ENCODE results near the gene FBXW8. TPM values are rescaled to one million over a fixed set of nuclear protein-coding genes. Genes with fewer than 3 reads are reported as not detected.

Gene FBXW8
- polyA plus RNA-seq, 12 donors = 10.9 to 20.4 (median 14.7) TPM; not detected in 1

- DNase-seq = peak; percentile 29
Observed at GRCh38 chr12:116922194-116922897, 11.6 kb downstream of the FBXW8 start.

- no peak for DNase-seq
Observed at GRCh38 chr12:116924558-116925453, 14.1 kb downstream of the FBXW8 start.

DNA sequence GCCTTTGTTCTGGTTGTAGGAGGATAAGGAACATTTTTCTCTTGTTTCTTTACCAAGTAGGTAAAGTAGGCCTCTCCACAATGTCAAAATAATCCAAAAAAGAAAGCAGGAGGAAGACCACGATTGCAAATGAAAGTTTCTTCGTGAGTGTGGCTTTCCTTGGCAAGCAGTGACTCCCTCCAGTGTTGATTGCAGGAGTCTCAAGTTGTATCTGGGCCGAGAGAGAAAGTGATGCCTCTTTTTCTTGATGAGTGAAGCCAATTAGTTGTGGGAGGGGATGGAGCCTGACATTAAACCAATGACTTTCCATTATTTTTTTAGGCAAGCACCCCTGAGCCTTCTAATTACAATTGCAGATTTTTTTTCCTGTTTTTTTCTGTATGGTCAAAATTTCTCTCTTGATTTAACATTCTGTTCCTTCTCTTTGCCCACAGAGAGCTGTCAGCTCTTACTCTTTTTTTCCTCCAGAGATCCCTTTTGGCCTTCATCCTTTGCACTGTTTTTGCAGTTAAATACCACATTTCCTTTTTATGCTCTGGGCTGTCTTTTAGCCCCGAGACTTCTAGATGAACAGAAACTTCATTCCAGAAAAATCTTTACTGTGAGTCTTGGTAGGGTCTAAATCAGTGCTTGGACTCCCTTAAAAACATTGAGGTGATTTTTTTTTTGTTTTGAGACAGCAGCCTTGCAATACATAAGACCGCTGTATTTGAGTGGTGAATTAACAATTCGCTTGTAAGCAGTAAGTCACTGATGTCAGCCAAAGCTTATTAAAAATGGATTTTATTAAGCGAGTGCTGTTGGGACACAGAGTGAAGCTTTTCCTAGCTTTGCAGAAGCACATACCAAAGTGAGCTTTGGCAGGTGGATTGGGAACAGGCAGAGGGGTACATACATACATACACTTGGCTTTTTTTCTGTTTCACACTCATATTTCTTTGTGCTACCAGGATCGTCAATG lies 15.8 kb downstream of the FBXW8 start:
- DNase-seq = peak; percentile 37

DNA sequence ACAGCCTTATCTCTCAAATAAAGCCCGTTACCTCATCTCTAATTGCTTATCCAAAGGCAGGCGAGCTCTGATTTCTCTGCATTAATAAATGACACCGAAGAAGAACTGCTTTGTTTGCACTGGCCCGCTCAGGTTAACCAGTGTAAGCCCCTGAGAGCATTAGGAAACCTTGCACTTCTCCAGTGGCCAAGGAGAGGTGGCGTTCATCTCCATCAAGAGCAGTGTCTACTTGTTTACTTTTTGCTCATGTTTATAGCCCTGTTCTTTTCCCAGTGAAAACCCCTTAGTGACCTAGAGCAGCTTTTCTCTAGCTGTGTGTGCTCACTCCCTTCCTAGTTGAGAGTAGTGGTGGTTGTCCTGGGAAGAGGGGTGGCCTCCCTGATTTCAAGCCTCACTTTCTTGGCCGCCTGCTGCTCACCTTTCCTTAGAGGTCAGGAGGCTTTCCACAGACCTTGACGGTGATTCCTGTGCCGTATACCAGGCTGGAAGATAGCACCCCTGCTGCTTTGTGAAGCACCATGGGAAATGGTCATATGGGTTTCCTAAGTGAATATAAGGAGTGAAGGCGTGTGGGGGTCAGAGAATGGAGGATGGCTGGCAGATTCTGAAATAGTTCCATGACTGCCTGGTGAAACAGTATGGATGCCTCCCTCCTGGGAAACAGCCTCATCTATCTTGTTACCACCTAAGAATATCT lies 16.6 kb downstream of the FBXW8 start:
- no peak for DNase-seq

GRCh38 chr12:116928504-116928903 lies 17.8 kb downstream of the FBXW8 start:
- no peak for DNase-seq

GRCh38 chr12:116929885-116930284 lies 19.1 kb downstream of the FBXW8 start:
- no peak for DNase-seq

DNA sequence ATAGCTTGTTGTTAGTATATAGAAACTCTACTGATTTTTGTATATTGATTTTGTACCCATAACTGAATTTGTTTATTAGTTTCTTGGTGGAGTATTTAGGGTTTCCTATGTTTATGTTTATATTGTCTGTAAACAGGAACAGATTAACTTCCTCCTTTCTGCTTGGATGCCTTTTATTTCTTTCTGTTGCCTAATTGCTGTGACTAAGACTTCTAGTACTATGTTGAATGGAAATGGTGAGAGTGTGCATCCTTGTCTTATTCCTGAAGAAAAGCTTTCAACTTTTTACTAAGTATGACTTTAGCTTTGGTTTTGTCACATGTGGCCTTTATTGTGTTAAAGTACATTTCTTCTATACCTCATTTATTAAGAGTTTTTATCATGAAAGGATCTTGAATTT lies 20.9 kb downstream of the FBXW8 start:
- DNase-seq = no peak

- DNase-seq = peak; percentile 82
Observed at GRCh38 chr12:116933091-116933490, 22.3 kb downstream of the FBXW8 start.

DNA sequence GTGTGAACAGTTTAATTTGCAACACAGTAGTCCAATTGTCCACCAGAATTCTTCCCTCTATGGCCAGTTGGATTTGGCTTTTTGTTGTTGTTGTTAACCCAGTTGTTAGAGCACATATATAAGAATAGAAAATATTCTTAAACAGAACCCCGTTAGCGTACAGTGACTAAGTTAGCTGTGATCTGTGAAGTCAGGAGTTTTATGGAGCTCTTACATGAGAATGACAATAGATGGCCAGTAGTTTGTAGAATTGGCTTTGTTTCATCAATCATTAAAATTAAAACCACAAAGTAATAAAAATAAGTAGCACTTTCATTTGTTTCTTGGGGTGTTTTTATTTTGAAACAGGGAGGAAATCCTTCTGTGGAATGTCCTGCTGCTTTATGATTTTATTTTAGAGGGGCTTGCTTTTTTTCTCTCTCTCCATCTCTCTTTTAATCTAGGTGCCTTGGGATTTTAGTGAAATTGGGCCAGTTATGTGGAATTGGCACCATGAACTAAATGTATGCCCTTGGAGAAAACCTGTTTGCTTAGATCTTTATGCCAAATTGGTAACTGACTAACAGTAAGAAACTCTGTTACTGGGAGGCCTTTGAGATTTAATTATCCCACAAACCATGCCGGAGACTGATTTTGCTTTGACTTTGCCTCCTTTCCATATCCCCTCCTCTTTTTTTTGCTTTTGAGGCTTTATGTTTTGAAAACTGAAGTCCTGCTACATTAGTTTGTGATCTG lies 22.9 kb downstream of the FBXW8 start:
- no peak for DNase-seq

- no peak for DNase-seq
Observed at GRCh38 chr12:116934908-116935705, 24.4 kb downstream of the FBXW8 start.

DNA sequence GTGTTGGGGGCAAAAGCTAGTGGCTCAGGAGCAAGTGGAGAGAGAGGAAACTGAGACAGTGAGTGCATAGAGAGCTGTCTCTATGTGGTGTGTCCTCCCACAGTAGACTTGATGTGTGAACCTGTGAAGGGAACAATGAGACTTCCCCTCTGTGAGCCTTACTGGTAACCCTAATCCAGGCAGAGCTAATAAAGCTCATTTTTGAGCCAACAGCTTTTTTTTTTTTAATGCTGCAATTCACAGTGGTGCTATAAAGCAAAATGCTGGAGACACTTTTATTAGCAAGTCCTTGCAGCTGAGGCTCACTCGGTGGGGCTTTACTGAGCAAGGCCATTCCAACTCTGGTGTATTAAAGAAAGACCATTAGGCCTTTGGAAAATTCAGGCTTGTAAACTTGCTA lies 26.9 kb downstream of the FBXW8 start:
- peak; percentile 48 for DNase-seq

- no peak for DNase-seq
Observed at GRCh38 chr12:116939734-116940133, 29.0 kb downstream of the FBXW8 start.

- no peak for DNase-seq
Observed at GRCh38 chr12:116941188-116941587, 30.4 kb downstream of the FBXW8 start.

- no peak for DNase-seq
Observed at GRCh38 chr12:116943419-116944372, 32.9 kb downstream of the FBXW8 start.

DNA sequence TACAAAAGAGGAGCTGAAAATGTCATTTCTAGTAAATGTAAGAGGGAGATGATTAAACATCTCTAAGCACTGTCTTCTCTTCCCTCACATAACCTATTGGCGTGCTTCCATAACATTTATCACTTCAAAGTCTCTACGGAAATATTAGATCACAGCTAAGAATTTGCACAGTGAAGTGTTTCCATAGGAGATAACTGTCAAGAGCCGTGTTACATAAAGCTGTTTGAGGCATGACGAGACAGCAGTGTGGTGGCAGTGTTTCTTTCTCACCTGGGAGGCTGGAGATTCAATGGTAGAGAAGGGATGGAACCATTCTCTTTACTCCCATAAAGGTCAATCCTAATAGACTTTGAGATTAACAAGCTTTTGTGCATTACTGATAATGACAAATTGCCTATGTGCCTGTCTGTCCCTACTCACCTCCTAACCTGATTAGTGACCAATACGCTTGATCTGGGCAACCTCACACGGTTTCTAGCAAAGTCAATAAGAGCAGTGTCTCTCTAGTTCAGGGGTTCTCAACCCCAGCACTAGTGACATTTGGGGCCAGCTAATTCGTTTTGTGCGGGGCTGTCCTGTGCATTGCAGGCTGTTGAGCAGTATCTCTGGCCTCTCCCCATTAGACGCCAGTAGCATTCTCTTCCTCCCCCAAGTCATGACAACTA lies 35.3 kb downstream of the FBXW8 start:
- DNase-seq = no peak

DNA sequence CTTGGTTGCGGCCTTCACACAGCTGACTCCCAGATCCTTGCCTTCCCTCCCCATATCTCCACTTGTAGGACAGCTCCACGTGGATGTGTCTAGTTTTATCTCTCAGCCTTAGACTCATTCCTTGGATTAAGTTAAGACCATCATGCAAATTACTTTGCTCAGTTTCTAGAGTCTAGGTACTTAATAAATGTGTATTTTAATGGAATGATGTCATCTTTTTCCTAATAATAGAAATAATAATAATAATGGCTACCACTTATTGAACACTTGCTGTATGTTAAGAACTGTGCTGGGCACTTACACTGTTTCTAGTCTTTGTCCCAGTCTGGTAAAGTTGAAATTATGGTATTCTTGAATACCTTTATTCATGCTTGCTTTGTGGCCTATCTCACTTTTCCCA lies 37.5 kb downstream of the FBXW8 start:
- no peak for DNase-seq

- no peak for DNase-seq
Observed at GRCh38 chr12:116950628-116951325, 40.0 kb downstream of the FBXW8 start.
